ENCODE measurements around the gene NFASC. TPM values are rescaled to one million over a fixed set of nuclear protein-coding genes. Genes with fewer than 3 reads are reported as not detected.

NFASC gene
- total and polyA plus RNA-seq, 9 of the 15 experiments (the other 6 are each of a cell fraction or from before 2014, with no cell fraction given), result 0.03 to 0.16 (median 0.06) TPM; not detected in 6

GRCh38 chr1:205049479-205049878, 178.8 kb downstream of the NFASC start (continued):
- TF ChIP-seq SLC30A9 (CRISPR knock-in tag; IDR thresholded peaks at IDR 0.05), result no peak
- TF ChIP-seq POLR2H (tag; IDR thresholded peaks at IDR 0.05; ENCODE audit: low read depth), result no peak

- no peak for TF ChIP-seq RFX7 (CRISPR knock-in tag; IDR thresholded peaks at IDR 0.05)
- no peak for TF ChIP-seq FOXJ3 (CRISPR knock-in tag; IDR thresholded peaks at IDR 0.05)
- TF ChIP-seq ZNF507 (tag; conservative IDR thresholded peaks at IDR 0.05), result no peak
- TF ChIP-seq ZNF586 (CRISPR knock-in tag; conservative IDR thresholded peaks at IDR 0.05), result no peak
- no peak for TF ChIP-seq CHCHD3 (CRISPR knock-in tag; IDR thresholded peaks at IDR 0.05)
- no peak for TF ChIP-seq CXXC5 (CRISPR knock-in tag; IDR thresholded peaks at IDR 0.05)
- TF ChIP-seq ZBTB1 (CRISPR knock-in tag; IDR thresholded peaks at IDR 0.05; ENCODE audit: borderline replicate concordance, low read depth), result no peak
- ATAC-seq (no peak), FAIRE-seq (no peak), DNase-seq (ENCODE audit: extremely low read depth in 1 of 4, low spot score in 3 of 4) (no peak)
- 3% methylated on average over 11 of the region's 11 CpGs for WGBS (ENCODE audit: insufficient coverage, low coverage, missing lambda C conversion rate)
- H3K79me2 ChIP-seq (ENCODE audit: control insufficient read depth, insufficient read depth, low read length), result no peaks in the 10 kb centered on the region
- no peaks in the 10 kb centered on the region for H3K9me1 ChIP-seq (ENCODE audit: control insufficient read depth, insufficient read depth, low read length)
- no TSS peak for BruUV-seq (replicated peaks)
- H3K4me3 ChIP-seq, result no peak overlapping the region
- no peak overlapping the region for H3K4me2 ChIP-seq (ENCODE audit: insufficient read depth, low read length)
- in situ Hi-C loops (cut with MboI) (no loop called here), intact Hi-C loops (cut with micrococcal nuclease) (no loop called here)
- H3K9ac ChIP-seq (ENCODE audit: insufficient read depth in 1 of 2, low read depth in 2 of 2, low read length in 2 of 2), result no peak overlapping the region
- no peak overlapping the region for H2AFZ ChIP-seq (ENCODE audit: low read depth, low read length)
- POLR2A ChIA-PET, result interaction anchor here (1.0 to 3.2 kb wide), 3 partner anchors 10 to 645 kb away, joined by 3 to 11 read pairs (median 3); no protein-coding TSS in a partner anchor
- CTCF ChIA-PET (ENCODE audit: low intra/inter-chr PET ratio), result no interaction called here
- no peaks in the 10 kb centered on the region for H3K36me3 ChIP-seq (ENCODE audit: control insufficient read depth, insufficient read depth, low read length)
- H3K9me3 ChIP-seq (replicated peaks; ENCODE audit: control insufficient read depth, insufficient read depth, low read depth, low read length), result no peaks in the 10 kb centered on the region
- peaks cover 54 to 94% of the 10 kb centered on the region in 2 experiments for H3K27me3 ChIP-seq (ENCODE audit: control insufficient read depth in 2 of 2, insufficient read depth in 2 of 2, low read length in 2 of 2)
- peaks cover 18% of the 10 kb centered on the region for H4K20me1 ChIP-seq (replicated peaks; ENCODE audit: control insufficient read depth, insufficient read depth, low read length)
- no peaks in the 10 kb centered on the region for H3K4me1 ChIP-seq (replicated peaks in 1 of 2; ENCODE audit: control insufficient read depth in 2 of 2, insufficient read depth in 2 of 2, low read length in 2 of 2)
- no peak overlapping the region for H3K27ac ChIP-seq (ENCODE audit: extremely low read depth, low read depth, low read length)
These were observed 182.0 kb downstream of the NFASC start for GRCh38 chr1:205052690-205053089.

Data from K562 (cell line).